ENCODE measurements around the gene PKD1L1. TPM values are rescaled to one million over a fixed set of nuclear protein-coding genes. Genes with fewer than 3 reads are reported as not detected.

The PKD1L1 gene
- total and polyA plus RNA-seq, 4 donors: 0.52 to 1.2 TPM; not detected in 2

GRCh38 chr7:47788083-47788482, 160.2 kb downstream of the PKD1L1 start:
- Histone ChIP-seq H3K9me3 (ENCODE audit: control insufficient read depth, low read length) (no peaks in the 10 kb centered on the region), H3K4me1 (ENCODE audit: control insufficient read depth in 1 of 2, insufficient read depth in 2 of 2, low read length in 2 of 2) (peaks cover 0 to 8% of the 10 kb centered on the region in 2 donors), H3K27ac (ENCODE audit: low read depth in 1 of 2, low read length in 2 of 2) (no peak overlapping the region), H3K27me3 (ENCODE audit: control insufficient read depth in 1 of 2, insufficient read depth in 2 of 2, low read length in 1 of 2) (no peaks in the 10 kb centered on the region), H3K36me3 (ENCODE audit: control insufficient read depth in 1 of 2, insufficient read depth in 2 of 2, low read length in 1 of 2) (no peaks in the 10 kb centered on the region), H3K4me3 (ENCODE audit: low read length in 2 of 2) (no peak overlapping the region)
- no peak for DNase-seq
- ATAC-seq (ENCODE audit: low FRiP score): no peak
- 97% methylated on average over 4 of the region's 4 CpGs for WGBS, 2 donors
- intact Hi-C loops (cut with DNase I): loop anchor here in 1 of 2 donors (10.0 kb wide), 1 partner anchor 203 kb away; the partner anchor contains the start of gene TNS3

GRCh38 chr7:47787249-47788069, 160.8 kb downstream of the PKD1L1 start:
- intact Hi-C loops (cut with DNase I): loop anchor here in 1 of 2 donors (10.0 kb wide), 1 partner anchor 203 kb away; the partner anchor contains the start of gene TNS3
- Histone ChIP-seq H3K36me3 (ENCODE audit: control insufficient read depth in 1 of 2, insufficient read depth in 2 of 2, low read length in 1 of 2) (no peaks in the 10 kb centered on the region), H3K4me3 (ENCODE audit: low read length in 2 of 2) (no peak overlapping the region), H3K27ac (ENCODE audit: low read depth in 1 of 2, low read length in 2 of 2) (peak overlapping the region; percentile 87 to 93), H3K9me3 (ENCODE audit: control insufficient read depth, low read length) (no peaks in the 10 kb centered on the region), H3K27me3 (ENCODE audit: control insufficient read depth in 1 of 2, insufficient read depth in 2 of 2, low read length in 1 of 2) (no peaks in the 10 kb centered on the region), H3K4me1 (ENCODE audit: control insufficient read depth in 1 of 2, insufficient read depth in 2 of 2, low read length in 2 of 2) (peaks cover 0 to 12% of the 10 kb centered on the region in 2 donors)
- no peak for DNase-seq
- WGBS, 2 donors: 69 to 72% methylated on average over 9 of the region's 9 CpGs
- ATAC-seq (ENCODE audit: low FRiP score): no peak

GRCh38 chr7:47786557-47787248, 161.6 kb downstream of the PKD1L1 start:
- H3K36me3 ChIP-seq (ENCODE audit: control insufficient read depth in 1 of 2, insufficient read depth in 2 of 2, low read length in 1 of 2): no peaks in the 10 kb centered on the region
- DNase-seq (peak; percentile 85 to 87), ATAC-seq (ENCODE audit: low FRiP score) (peak; percentile 89)
- no peak overlapping the region for H3K4me3 ChIP-seq (ENCODE audit: low read length in 2 of 2)
- no peaks in the 10 kb centered on the region for H3K27me3 ChIP-seq (ENCODE audit: control insufficient read depth in 1 of 2, insufficient read depth in 2 of 2, low read length in 1 of 2)
- no peaks in the 10 kb centered on the region for H3K9me3 ChIP-seq (ENCODE audit: control insufficient read depth, low read length)
- peak overlapping the region; percentile 87 to 93 for H3K27ac ChIP-seq (ENCODE audit: low read depth in 1 of 2, low read length in 2 of 2)
- intact Hi-C loops (cut with DNase I): loop anchor here in 1 of 2 donors (10.0 kb wide), 1 partner anchor 202 kb away; the partner anchor contains the start of gene TNS3
- peaks cover 5 to 16% of the 10 kb centered on the region in 2 donors for H3K4me1 ChIP-seq (ENCODE audit: control insufficient read depth in 1 of 2, insufficient read depth in 2 of 2, low read length in 2 of 2)
- WGBS, 2 donors: 5 to 8% methylated on average over 11 of the region's 11 CpGs

GRCh38 chr7:47785923-47786556, 162.2 kb downstream of the PKD1L1 start:
- WGBS, 2 donors: 87 to 91% methylated on average over 8 of the region's 8 CpGs
- Histone ChIP-seq H3K9me3 (ENCODE audit: control insufficient read depth, low read length) (no peaks in the 10 kb centered on the region), H3K36me3 (ENCODE audit: control insufficient read depth in 1 of 2, insufficient read depth in 2 of 2, low read length in 1 of 2) (no peaks in the 10 kb centered on the region), H3K4me3 (ENCODE audit: low read length in 2 of 2) (no peak overlapping the region), H3K27me3 (ENCODE audit: control insufficient read depth in 1 of 2, insufficient read depth in 2 of 2, low read length in 1 of 2) (no peaks in the 10 kb centered on the region), H3K4me1 (ENCODE audit: control insufficient read depth in 1 of 2, insufficient read depth in 2 of 2, low read length in 2 of 2) (peaks cover 5 to 16% of the 10 kb centered on the region in 2 donors), H3K27ac (ENCODE audit: low read depth in 1 of 2, low read length in 2 of 2) (peak overlapping the region; percentile 87 to 91)
- no peak for DNase-seq
- intact Hi-C loops (cut with DNase I): loop anchor here in 1 of 2 donors (10.0 kb wide), 1 partner anchor 201 kb away; the partner anchor contains the start of gene TNS3
- ATAC-seq (ENCODE audit: low FRiP score): no peak

- Histone ChIP-seq H3K27me3 (ENCODE audit: control insufficient read depth in 1 of 2, insufficient read depth in 2 of 2, low read length in 1 of 2) (no peaks in the 10 kb centered on the region), H3K36me3 (ENCODE audit: control insufficient read depth in 1 of 2, insufficient read depth in 2 of 2, low read length in 1 of 2) (no peaks in the 10 kb centered on the region), H3K4me3 (ENCODE audit: low read length in 2 of 2) (no peak overlapping the region), H3K27ac (ENCODE audit: low read depth in 1 of 2, low read length in 2 of 2) (peak overlapping the region; percentile 94 to 97), H3K4me1 (ENCODE audit: control insufficient read depth in 1 of 2, insufficient read depth in 2 of 2, low read length in 2 of 2) (peaks cover 5 to 16% of the 10 kb centered on the region in 2 donors), H3K9me3 (ENCODE audit: control insufficient read depth, low read length) (no peaks in the 10 kb centered on the region)
- intact Hi-C loops (cut with DNase I): loop anchor here in 1 of 2 donors (5.0 to 10.0 kb wide), 2 partner anchors 131 to 199 kb away; partner anchors contain the start of gene TNS3
- ATAC-seq (ENCODE audit: low FRiP score) (peak; percentile 83), DNase-seq (peak in 1 of 2 donors; percentile 61)
- 3 to 5% methylated on average over 5 of the region's 5 CpGs for WGBS, 2 donors
Observed at GRCh38 chr7:47783456-47784223, 164.6 kb downstream of the PKD1L1 start.

- peaks cover 5 to 16% of the 10 kb centered on the region in 2 donors for H3K4me1 ChIP-seq (ENCODE audit: control insufficient read depth in 1 of 2, insufficient read depth in 2 of 2, low read length in 2 of 2)
Observed at GRCh38 chr7:47782792-47783191, 165.5 kb downstream of the PKD1L1 start.

GRCh38 chr7:47782022-47782421, 166.2 kb downstream of the PKD1L1 start:
- intact Hi-C loops (cut with DNase I): loop anchor here in 1 of 2 donors (5.0 to 10.0 kb wide), 2 partner anchors 130 to 197 kb away; partner anchors contain the start of gene TNS3
- Histone ChIP-seq H3K27ac (ENCODE audit: low read depth in 1 of 2, low read length in 2 of 2) (peak overlapping the region; percentile 37 to 74), H3K4me1 (ENCODE audit: control insufficient read depth in 1 of 2, insufficient read depth in 2 of 2, low read length in 2 of 2) (peaks cover 5 to 16% of the 10 kb centered on the region in 2 donors), H3K36me3 (ENCODE audit: control insufficient read depth in 1 of 2, insufficient read depth in 2 of 2, low read length in 1 of 2) (no peaks in the 10 kb centered on the region), H3K27me3 (ENCODE audit: control insufficient read depth in 1 of 2, insufficient read depth in 2 of 2, low read length in 1 of 2) (no peaks in the 10 kb centered on the region), H3K9me3 (ENCODE audit: control insufficient read depth, low read length) (no peaks in the 10 kb centered on the region), H3K4me3 (ENCODE audit: low read length in 2 of 2) (no peak overlapping the region)
- DNase-seq (no peak), ATAC-seq (ENCODE audit: low FRiP score) (no peak)

More at GRCh38 chr7:47782792-47783191, 165.5 kb downstream of the PKD1L1 start:
- whole genome bisulfite sequencing, 2 donors: 92 to 95% methylated on average over 4 of the region's 4 CpGs
- intact Hi-C loops (cut with DNase I): loop anchor here in 1 of 2 donors (5.0 to 10.0 kb wide), 2 partner anchors 130 to 198 kb away; partner anchors contain the start of gene TNS3
- DNase-seq (no peak), ATAC-seq (ENCODE audit: low FRiP score) (no peak)
- H3K9me3 ChIP-seq (ENCODE audit: control insufficient read depth, low read length): no peaks in the 10 kb centered on the region
- H3K36me3 ChIP-seq (ENCODE audit: control insufficient read depth in 1 of 2, insufficient read depth in 2 of 2, low read length in 1 of 2): no peaks in the 10 kb centered on the region
- H3K27ac ChIP-seq (ENCODE audit: low read depth in 1 of 2, low read length in 2 of 2): peak overlapping the region; percentile 74 to 84
- H3K27me3 ChIP-seq (ENCODE audit: control insufficient read depth in 1 of 2, insufficient read depth in 2 of 2, low read length in 1 of 2): no peaks in the 10 kb centered on the region
- no peak overlapping the region for H3K4me3 ChIP-seq (ENCODE audit: low read length in 2 of 2)
